Activated CD8-positive, alpha-beta memory T cell treated with anti-CD3 and anti-CD28 coated beads for 4 hours (primary cell): ENCODE results near the gene FAM156A.
"Not testable (repeated sequence)": the region's sequence is repeated elsewhere in the genome, so short reads cannot be mapped to it uniquely, and the experiment has no call there.

Experiments
- DNase-seq, 2 donors: peaks; one replicate each; pipeline ENCODE4 v3.0.0-alpha.2; 2020; ENCODE audit warnings: low read depth in 2 of 2

FAM156A gene, protein sequence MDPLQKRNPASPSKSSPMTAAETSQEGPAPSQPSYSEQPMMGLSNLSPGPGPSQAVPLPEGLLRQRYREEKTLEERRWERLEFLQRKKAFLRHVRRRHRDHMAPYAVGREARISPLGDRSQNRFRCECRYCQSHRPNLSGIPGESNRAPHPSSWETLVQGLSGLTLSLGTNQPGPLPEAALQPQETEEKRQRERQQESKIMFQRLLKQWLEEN

DNA sequence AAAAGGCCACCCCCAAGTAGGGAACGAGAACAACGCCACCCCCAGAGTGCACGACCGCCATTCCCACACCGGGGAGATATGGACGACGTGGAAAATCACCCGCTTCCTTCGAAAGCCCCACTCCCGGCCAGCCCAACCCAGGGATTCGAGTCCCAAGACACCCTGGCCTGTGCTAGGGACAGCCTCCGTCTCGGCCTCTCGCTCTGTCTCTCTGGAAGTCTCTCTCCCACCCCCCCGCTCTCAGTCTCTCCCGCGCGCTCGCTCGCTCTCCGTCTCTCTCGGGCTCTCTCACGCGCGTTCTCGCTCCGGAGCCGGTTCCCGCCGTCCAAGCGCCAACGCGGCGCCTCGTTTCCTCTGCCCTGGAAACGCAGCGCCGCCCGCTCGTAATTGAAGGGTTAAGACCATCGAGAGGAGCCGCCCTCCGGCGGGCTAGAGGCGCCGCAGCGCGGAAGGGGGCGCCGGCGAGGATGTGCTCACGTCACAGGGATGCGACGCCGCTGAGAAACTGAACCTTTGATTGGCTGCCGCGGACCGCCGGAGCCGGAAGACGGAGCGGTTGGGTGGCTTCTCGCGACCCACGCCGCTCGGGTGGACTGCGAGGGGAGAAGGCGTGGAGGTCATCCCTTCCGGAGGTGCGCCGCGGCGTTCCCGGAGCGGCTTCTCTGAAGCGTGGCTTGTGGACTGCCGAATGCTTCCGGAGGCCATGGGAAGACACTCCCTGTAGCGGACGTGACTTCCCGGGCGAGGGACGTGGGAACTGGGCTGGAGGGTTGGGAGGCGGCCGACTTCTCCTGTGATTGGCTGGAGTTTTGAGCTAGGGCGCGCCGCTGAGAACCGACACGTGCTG lies at the start of gene FAM156A:
TSS of gene FAM156A (minus strand) at position 406 of the 847 bp plus-strand sequence. CDS start 9,930 bp downstream, outside the sequence.
- DNase-seq: not testable (repeated sequence)

DNA sequence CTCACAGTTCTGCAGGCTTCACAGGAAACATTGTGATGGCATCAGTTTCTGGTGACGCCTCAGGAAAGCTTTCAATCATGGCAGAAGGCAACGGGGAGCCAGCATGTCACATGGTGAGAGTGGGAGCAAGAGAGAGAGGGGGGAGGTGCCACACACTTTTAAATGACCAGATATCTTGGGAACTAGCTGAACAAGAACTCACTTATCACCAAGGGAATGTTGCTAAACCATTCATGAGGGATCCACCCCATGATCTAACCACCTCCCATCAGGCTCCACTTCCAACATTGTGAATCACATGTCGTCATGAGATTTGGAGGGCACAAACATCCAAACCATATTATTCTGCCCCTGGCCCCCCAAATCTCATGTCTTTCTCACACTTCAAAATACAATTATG lies 47.0 kb upstream of the FAM156A start:
- DNase-seq: no peak

DNA sequence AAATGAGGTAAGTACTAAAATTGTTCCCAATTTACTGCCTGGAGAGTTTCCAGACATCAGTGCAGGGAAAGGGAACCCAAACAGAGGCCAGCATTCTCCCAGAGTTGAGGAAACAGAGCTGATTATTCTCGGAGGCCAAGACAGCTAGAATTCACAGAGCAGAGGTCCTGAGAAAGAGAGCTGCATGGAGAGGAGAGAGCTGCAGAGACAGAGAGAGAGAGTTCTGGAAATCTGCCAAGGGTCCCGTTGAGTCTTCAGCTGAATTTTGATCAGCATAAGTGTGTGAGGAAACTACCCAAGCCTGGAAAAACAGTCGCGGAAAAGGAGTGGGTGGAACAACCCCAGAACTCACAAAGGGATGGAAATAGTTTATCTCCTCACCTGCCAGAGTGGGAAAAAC lies 46.5 kb upstream of the FAM156A start:
- no peak for DNase-seq

DNA sequence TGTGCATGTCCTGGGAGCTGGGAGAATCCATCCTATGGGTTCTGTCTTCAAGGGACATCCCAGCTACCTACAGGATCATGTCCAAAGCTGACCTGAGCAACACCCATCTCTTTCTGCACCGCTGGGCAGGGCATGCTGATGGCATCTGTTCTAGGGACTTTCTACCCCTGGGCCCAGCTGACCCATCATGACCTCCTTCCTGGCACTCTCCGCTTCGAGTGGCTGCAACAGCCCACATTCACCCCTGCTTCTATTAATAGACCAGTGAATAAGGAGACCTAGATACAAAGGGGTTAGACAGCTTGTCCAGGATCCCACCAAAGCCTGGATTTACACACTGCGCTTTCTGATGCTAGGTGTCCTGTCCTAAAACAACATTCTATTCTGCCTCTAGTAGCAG lies 45.7 kb upstream of the FAM156A start:
- DNase-seq: no peak

DNA sequence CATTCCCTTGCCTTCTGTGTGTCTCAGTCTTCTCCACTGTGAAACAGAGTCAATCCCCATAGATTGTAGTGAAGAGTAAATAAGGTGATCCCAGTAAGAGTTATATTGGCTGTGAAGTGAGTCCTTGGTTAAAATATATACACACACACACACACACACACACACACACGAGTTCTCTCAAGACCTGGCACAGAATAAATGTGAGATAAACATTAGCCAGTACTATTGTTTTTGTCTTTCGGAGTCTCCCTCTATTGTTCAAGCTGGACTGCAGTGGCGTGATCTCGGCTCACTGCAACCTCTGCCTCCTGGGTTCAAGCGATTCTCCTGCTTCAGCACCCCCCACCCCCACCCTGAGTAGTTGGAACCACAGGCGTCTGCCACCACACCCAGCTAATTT lies 44.8 kb upstream of the FAM156A start:
- no peak for DNase-seq

DNA sequence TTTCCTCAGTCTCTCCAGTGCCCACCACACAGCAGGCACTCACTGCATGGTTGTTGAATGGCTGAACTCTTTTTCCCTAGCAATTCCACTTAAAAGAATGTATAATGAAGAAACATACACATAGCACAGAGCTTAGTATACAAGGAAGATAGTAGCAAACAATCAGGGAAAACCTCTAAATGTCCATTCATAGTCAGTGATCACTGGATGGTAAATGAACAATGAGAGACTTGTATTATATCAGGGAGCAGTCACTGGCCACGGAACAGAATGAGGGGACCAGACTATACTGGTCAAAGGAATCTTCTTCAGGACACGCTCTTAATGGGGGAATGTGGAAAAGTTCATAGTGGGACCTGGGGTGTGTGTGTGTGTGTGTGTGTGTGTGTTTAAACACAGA lies 43.6 kb upstream of the FAM156A start:
- DNase-seq: no peak

DNA sequence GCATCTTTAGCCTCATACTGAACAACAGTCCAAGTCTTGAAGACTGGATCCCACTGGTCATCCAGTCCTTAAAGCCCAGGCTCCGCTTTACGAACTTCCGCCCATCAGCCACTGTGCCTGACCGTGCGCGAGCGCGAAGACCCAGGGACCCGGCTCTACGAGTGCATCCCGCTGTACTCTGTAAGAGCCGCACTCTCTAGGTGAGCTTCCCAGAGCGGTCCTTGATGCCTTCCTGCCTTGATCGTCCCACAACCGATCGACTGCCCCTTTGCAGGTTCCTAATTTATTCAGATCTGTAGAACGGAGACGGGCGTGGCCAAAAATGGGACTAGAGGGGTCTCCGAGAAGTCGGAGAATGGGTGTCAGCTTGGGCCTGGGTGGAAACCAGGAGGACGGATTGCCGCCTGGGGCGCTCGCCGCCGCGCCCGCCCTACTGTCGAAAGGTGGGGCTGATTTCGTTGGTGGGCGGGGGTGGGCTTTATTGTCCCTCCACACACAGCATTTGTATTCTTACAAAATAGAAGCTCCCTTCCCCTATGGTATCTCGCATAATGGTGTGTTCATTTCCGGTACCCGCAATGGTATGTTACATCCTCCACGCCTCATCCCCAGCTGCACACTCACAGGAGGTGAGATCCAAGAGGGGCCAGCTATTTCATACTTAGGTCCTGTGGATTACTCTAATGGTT lies 42.3 kb upstream of the FAM156A start:
- no peak for DNase-seq

DNA sequence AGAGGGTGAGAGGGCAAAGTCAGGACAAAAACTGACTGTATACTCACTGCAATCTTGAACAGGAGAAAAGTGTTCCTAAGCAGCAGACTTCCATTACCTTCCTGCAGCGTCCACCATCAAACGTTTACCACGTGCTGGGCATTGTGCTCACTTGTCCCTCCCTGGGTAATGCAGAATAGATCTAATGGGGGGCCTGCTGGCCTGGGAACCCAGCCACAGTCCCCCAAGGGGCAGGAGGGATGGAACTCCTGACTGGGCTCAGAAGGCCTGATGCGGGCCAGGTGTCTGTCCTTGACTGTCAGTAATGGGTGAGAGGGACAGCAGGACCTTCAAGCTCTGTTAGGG lies 37.6 kb upstream of the FAM156A start:
- no peak for DNase-seq

DNA sequence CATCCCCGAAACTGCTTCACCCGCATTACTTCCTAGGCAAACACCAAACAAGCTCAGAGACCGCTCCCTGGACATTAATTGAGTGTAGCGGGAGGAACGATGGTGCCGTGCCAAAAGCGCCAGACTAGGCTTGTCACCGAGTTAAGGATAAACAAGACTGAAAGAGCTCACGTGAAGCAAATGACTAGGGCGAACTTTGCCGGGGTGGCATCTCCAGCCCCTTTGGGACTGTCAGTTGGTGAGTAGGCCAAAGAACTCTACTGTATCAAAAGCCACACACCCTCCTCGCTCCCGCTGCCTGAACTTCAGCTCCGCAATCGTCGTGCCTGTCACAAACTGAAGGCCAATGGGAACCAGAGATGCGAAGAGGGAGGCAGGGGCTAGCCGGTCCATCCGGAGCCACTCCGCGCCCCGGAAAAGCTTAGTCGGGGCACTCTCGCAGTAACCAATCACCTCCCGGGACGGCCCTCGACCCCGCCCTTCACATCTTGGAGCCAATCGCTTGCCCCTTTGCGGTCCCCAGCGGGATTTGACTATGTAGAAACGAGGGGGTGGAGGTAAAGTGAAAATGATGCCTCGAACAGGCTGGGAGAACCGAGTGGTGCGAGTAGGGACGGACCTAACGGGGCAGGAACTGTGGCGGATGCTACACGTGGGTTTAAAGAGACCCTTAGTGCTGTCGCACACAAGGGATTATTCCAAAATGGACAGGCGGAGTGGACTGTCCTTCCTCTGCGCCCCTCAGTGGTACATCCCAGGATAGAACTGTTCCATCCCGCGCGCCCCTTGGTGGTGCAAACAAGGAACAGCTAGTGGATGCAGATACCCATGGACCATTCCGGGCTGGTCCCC lies 37.0 kb upstream of the FAM156A start:
- DNase-seq: peak; percentile 75 to 86

DNA sequence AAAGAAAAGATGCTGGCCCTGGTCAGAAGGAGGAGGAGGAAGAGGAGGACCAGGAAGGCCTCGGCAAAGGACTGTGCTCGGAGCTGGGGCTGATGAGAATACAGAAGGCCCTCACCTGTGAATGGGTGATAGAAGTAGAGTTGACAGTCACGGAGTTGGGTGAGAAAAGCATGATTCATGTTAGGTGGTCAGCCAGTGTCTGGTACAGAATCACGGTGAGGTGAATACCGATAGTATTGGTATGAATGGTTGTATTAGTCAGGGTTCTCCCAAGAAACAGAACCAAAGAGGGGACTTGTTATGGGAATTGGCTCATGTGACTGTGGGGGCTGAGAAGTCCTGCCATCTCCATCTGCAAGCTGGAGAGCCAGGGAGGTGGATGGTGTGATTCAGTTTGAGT lies 32.5 kb upstream of the FAM156A start:
- no peak for DNase-seq

DNA sequence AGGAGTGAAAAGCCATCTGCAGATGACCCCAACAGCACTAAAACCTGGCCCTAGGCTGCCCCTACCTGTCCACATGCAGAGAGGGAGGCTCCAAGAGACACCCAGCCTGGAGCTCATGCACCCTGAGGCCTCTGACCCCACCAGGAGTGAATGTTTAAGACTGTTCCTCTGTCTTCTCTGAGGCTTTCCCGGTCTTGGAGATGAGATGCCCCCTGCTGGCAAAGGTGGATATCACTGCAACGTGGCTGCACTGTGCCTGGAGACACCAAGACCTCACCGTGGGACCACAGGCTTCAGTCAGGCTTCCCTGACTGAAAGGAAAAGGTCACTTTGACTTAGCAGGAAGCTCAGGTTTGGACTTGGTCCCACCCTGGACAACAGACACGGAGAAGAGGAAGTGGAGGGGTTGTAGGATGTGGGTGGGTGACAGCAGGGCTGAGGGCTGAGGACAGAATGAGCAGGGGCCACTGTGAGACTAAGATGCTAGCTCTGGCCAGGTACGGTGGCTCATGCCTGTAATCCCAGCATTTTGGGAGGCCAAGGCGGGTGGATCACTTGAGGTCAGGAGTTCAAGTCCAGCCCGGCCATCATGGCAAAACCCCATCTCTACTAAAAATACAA lies 31.8 kb upstream of the FAM156A start:
- peak; percentile 20 to 27 for DNase-seq

DNA sequence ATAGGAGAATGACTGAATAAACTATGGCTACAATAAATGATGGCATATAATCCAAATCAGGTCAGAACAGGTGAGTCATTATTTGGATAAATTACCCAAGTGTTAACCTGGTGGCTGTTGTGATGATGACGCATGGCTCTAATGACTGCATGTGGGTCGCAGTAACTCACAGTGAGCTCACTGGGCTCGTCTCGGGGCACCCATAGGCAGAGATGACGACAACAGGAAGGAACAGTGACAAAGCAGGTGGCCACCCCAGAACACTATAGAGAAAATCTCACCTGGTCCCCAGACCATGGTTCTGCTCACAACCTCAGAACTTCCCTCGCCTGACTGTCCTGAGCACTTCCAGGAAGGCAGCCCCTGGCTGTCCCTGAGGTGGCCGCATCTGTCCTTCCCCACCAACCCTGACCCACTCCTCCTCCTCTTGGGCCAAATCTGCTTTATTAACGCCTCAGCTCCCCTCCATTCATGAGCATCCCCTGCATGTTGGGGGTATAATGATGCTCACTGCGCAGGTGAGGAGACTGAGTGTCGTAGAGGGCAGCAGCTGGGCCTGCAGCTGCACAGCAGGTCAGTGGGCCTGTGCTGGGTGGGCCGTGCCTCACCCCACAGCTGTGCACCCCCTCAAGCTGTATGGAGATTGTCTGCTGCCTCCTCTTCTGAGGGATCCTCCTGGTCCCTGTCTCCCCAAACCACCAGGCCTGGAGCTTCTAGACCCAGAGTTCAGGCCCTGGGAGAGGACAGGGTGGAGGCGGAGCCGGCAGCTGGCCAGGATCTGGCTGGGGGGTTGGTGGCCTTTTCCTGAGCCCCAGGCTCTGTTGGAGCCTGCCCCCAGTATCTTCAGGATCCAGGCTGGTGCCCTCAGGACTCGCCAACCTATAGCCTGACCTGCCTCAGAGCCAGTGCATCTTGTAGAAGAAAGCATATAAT lies 30.9 kb upstream of the FAM156A start:
- DNase-seq: no peak

DNA sequence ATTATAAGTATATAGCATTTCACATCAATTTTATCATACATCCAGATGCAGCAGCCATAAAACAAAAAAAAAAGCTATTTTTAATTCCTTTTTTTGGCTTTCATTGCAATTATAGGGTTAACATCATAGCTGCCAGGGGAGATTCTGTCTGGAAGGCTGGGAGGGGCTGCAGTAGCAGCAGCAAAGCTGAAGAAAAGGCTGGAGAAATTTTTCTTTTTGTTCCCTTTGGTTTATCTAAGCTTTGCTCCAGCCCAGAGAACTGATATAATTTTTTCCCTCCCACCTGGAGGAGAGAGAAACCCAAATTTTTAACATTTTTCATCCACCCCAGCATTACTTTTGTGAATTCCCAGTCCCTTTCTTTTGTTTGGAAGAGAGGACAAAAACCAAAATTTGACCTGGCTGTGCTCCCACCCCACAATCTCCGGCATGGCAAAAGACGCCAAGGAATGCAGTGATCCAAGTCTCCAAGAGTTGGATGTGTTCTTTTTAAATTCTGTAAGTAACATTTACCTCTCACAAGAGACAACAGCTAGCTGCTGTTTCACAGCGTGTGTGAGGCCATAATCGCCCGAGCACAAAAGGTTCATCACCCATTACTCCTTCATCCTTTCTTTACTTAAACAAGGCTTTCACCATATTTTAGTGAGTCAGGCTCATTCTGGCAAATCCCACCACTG lies 25.1 kb upstream of the FAM156A start:
- no peak for DNase-seq

DNA sequence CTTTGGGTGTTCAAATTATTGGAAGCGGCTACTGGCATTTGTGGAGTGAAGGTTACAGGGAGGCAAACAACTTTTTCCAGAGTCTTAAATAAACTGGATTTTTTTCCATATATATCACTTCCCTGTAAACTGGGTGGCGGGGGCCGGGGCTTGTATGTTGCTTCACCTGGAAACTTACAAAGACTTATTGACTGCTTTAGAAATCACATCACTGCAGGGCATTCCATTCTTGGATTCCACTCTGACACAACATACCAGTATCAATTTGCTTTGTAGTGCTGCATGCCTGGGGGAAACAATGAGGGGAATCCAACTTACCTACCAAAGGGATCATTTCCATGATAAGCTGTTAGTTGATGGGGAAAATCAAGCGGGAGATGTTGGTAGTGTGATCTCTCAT lies 21.7 kb upstream of the FAM156A start:
- no peak for DNase-seq

DNA sequence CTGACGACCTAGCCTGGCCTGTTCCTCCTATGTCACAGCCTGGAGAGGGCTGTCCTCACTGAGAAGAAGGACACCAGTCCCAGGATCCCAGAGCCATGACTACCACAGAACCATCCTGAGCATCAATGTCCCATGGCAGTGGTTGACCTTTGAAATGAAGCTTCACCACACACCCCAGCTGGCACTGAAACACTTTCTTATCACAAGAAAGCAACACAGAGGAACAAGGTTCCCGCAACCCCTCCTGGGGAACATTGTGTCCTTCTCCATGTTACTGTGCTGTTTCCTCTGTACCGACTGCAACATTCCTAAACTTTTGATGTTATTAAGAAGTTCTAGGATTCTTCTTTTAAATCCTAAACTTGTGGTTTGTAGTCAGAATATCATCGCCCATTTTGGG lies 21.2 kb upstream of the FAM156A start:
- no peak for DNase-seq

DNA sequence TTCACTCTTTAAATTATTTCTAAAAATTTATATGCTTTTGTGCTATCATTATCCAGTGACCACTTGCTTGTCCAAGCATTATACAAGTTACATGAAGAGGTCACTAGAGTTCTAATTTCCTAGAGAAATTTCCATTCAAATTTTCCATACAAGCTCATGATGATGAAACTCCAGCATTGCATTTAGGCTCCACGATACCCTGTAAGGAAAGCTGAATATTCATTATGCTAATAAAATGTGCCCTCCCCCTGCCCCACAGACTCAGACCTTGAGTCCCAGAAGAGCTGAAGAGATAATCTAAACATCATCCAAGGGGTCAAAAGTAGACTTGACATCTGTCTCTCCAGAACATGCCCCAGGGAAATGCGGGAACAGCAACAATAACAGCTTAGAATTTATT lies 19.6 kb upstream of the FAM156A start:
- DNase-seq: no peak

DNA sequence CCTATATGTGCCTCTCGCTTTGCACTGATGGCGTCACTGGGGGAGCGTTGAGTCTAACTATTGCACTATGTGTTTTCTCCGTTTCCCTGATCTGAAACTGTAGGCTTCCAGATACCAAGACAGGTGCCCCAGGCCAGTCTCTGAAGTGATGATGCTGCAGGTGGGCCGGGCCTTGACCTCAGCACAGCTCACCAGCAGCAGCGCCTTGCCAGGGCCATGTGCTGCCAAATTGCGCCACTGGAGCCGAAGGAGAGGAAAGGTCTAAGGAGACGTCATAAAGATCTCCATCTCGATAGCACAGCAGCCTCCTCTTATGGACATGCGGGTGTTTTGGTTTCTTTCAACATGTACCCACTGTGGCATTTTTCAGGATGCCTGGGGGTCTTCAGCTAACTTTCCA lies 17.3 kb upstream of the FAM156A start:
- not testable (repeated sequence) for DNase-seq

DNA sequence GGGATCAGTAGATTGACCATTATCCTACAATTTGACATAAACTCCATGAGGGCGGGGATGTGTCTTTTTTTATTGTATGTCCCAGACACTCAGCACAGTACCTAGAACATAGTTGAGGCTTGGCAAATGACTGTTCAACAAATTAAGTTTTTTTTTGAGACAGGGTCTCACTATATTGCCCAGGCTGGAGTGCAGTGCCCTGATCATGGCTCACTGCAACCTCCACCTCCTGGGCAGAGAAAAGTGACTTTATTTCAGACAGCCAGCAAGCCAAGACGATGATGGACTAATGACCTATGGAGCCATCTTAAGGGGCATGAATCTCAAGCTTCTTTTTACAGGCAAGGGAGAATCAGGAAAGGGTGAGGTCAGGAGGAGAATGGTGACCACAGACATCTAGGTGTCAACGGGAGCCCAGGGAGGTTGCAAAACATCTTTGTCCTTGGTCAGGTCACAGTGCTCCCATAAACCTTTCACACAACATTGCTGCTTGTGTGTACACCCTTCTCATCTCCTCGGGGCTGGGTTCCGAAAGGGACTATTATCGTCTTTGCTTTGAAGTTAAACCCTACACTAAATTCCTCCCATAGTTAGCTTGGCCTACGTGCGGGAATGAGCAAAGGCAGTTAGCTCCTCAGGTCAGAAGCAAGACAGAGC lies 16.1 kb upstream of the FAM156A start:
- not testable (repeated sequence) for DNase-seq

DNA sequence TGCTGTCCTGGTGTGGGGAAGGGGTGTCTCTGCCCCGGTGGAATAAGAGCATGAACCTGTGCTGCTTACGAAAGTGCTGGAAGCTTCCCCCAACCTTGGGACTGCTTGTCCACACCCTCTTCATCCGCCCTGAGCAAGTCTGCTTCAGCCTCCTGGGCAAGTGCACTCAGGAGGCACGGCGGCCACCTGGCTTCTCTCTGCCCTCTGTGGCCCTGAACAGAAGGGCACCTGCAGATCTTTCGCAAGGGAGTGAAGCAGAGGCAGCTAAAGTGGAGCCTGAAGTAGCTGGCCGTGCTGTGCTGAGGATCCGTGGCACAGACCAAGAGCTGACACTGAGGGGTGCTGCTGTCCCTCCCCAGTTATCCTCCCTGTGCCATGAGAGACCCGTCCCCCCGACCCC lies 9.6 kb upstream of the FAM156A start:
- DNase-seq: not testable (repeated sequence)
